ENCODE measurements around the gene DSTN. TPM values are rescaled to one million over a fixed set of nuclear protein-coding genes. Genes with fewer than 3 reads are reported as not detected.

DSTN gene
- total and polyA plus RNA-seq, 2 donors (not counting 3 experiments of a cell fraction or from before 2014, with no cell fraction given) = 66.1 to 300 TPM

DNA sequence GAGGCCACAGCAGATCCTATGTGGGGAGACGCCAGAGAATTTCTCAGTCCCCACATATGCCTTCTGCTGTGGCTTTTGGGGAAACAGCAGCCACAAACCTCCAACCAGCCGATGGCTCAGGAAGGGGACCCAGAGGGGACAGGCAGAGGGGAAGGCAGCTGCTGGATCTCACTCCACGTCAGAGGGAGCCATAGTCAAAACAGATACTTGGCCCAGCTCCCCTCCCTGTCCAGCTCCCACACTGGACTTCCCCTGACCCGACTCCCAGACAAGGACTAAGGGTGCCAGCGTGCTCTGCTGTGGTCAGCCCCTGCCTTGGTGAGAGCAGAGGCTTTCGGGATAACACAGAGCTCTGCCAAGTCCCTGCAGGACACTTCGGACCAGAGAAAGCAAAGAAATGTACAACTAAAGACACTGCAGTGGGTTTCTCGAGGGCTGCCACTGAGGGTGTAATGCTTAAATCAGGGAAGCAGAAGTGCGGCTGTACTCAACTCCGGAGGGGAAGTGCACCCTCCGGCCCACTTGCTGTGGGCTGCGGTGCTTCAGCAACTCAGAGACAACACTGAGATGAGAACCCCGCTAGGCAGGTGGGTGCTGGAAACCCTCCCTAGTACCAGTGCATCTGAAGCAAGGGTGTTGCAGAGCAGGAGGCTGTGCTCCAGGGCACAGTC lies 64.9 kb downstream of the DSTN start:
- no TSS peak for BruUV-seq (replicated peaks)
- dilution Hi-C loops (cut with MboI; ENCODE audit: extremely low pct_ligation_motif_present, low sequenced_read_pairs) (no loop called here), intact Hi-C loops (cut with micrococcal nuclease) (no loop called here)
- POLR2A ChIA-PET = no interaction called here
- no peak overlapping the region for H2AFZ ChIP-seq (ENCODE audit: low read depth, low read length)
- no peaks in the 10 kb centered on the region for H4K20me1 ChIP-seq (replicated peaks; ENCODE audit: control insufficient read depth, extremely low read depth, insufficient read depth, low read length)
- DNase-seq (ENCODE audit: low read depth, low spot score) (no peak), FAIRE-seq (no peak)
- no peak overlapping the region for H3K4me2 ChIP-seq (ENCODE audit: insufficient read depth, low read length)
- H3K9me3 ChIP-seq (replicated peaks; ENCODE audit: control insufficient read depth, insufficient read depth, low read length) = no peaks in the 10 kb centered on the region
- no peaks in the 10 kb centered on the region for H3K79me2 ChIP-seq (ENCODE audit: control insufficient read depth, insufficient read depth, low read length)
- H3K27ac ChIP-seq (ENCODE audit: insufficient read depth, low read depth, low read length) = no peak overlapping the region
- peaks cover 23 to 87% of the 10 kb centered on the region in 2 experiments for H3K36me3 ChIP-seq (ENCODE audit: control insufficient read depth in 2 of 2, extremely low read depth in 1 of 2, insufficient read depth in 2 of 2, low read length in 2 of 2)
- no peak for TF ChIP-seq MAX (IDR thresholded peaks at IDR 0.05; ENCODE audit: insufficient read depth, insufficient read length)
- TF ChIP-seq POLR2A (IDR thresholded peaks at IDR 0.05; ENCODE audit: low read depth, low read length) = no peak
- TF ChIP-seq MYC (IDR thresholded peaks at IDR 0.05; ENCODE audit: low read depth, low read length) = no peak
- no peak for TF ChIP-seq EZH2 (IDR thresholded peaks at IDR 0.05; ENCODE audit: borderline replicate concordance, low read depth, low read length, severe bottlenecking)
- TF ChIP-seq GATA2 (IDR thresholded peaks at IDR 0.05; ENCODE audit: insufficient read depth, insufficient read length, low read depth, low read length) = no peak
- TF ChIP-seq JUN (IDR thresholded peaks at IDR 0.05; ENCODE audit: borderline replicate concordance, insufficient read depth, insufficient read length, low read depth) = no peak
- TF ChIP-seq POLR2AphosphoS5 (IDR thresholded peaks at IDR 0.05; ENCODE audit: insufficient read depth, low read depth, low read length) = no peak
- TF ChIP-seq FOS (IDR thresholded peaks at IDR 0.05; ENCODE audit: borderline replicate concordance, insufficient read depth, low read length) = no peak
- no peak for TF ChIP-seq CTCF (IDR thresholded peaks at IDR 0.05; ENCODE audit: extremely low read depth in 1 of 2, insufficient read depth in 1 of 2, low read depth in 1 of 2, low read length in 2 of 2)
- H3K9ac ChIP-seq (replicated peaks; ENCODE audit: extremely low read depth, insufficient read depth, low read length) = no peak overlapping the region
- H3K4me3 ChIP-seq (replicated peaks in 1 of 3; ENCODE audit: insufficient read depth in 1 of 3, low read depth in 1 of 3, low read length in 3 of 3) = no peak overlapping the region
- CTCF ChIA-PET = interaction anchor here (0.9 to 1.6 kb wide), 4 partner anchors 10 to 304 kb away, joined by 3 to 4 read pairs (median 4); no protein-coding TSS in a partner anchor
- no peaks in the 10 kb centered on the region for H3K27me3 ChIP-seq (ENCODE audit: control insufficient read depth in 2 of 2, insufficient read depth in 2 of 2, low read length in 2 of 2)
- no peaks in the 10 kb centered on the region for H3K9me1 ChIP-seq (replicated peaks; ENCODE audit: control insufficient read depth, extremely low read depth, insufficient read depth, low read length)
- H3K4me1 ChIP-seq (ENCODE audit: control insufficient read depth, extremely low read depth, insufficient read depth, low read length) = no peaks in the 10 kb centered on the region

Measured in endothelial cell of umbilical vein (primary cell).